ENCODE data around the gene ERVFRD-1. TPM values are rescaled to one million over a fixed set of nuclear protein-coding genes. Genes with fewer than 3 reads are reported as not detected.

ERVFRD-1 gene
- total RNA-seq, 2 experiments from 2014 or later = not detected

DNA sequence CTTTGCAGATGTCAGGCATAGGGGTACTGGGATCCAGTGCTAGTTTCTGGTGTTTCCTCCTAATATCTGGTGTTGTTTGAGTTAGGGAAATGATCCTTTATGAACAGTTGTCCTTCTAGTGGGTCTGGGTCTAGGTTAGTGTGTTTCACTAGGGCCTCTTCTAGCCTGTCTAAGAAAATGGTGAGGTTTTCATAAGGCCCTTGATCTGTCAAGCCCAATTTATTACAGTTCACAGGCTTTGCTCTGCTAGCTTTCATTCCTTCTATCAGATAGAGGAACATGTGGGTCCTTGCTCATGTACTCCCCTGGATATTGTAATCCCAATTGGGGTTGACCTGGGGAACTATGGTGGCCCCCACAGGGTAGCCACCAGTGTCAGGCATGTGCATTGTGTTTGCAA is 2.8 kb downstream of the ERVFRD-1 start:
- TF ChIP-seq, protein P1, sequence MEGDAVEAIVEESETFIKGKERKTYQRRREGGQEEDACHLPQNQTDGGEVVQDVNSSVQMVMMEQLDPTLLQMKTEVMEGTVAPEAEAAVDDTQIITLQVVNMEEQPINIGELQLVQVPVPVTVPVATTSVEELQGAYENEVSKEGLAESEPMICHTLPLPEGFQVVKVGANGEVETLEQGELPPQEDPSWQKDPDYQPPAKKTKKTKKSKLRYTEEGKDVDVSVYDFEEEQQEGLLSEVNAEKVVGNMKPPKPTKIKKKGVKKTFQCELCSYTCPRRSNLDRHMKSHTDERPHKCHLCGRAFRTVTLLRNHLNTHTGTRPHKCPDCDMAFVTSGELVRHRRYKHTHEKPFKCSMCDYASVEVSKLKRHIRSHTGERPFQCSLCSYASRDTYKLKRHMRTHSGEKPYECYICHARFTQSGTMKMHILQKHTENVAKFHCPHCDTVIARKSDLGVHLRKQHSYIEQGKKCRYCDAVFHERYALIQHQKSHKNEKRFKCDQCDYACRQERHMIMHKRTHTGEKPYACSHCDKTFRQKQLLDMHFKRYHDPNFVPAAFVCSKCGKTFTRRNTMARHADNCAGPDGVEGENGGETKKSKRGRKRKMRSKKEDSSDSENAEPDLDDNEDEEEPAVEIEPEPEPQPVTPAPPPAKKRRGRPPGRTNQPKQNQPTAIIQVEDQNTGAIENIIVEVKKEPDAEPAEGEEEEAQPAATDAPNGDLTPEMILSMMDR (IDR thresholded peaks at IDR 0.05) = no peak
- intact Hi-C loops (cut with micrococcal nuclease) = no loop called here
- H3K4me3 Mint-ChIP-seq = no peak overlapping the region
- H3K4me1 Mint-ChIP-seq (ENCODE audit: low read depth) = peaks cover 22% of the 10 kb centered on the region
- H3K9me3 Mint-ChIP-seq = no peaks in the 10 kb centered on the region
- no peak overlapping the region for H3K27ac Mint-ChIP-seq
- ChIA-PET CTCF (no interaction called here), POLR2A (no interaction called here)
- H3K36me3 Mint-ChIP-seq (ENCODE audit: low read depth) = peaks cover 3% of the 10 kb centered on the region
- no peaks in the 10 kb centered on the region for H3K27me3 Mint-ChIP-seq
- no peak for ATAC-seq
- DNase-seq = no peak

DNA sequence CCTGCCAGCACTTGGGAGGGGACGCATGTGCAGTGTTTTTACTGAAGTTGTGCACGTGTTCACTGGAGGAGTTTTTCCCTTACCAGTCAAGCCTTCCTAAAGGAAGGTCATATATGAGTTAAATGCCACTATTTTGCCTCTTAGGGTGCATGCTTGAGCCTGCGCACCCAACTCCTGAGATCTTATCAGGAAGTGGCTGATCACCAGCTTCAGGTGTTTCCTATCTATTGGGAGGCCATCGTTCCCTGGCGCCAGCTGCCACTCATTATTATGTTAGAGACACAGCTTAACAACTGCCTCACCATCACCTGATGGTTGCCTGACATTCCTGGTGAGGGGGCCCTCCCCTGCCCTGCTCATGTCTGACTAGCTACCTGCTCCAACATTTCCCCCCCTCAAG is 8.5 kb downstream of the ERVFRD-1 start:
- ChIA-PET CTCF (interaction anchor here (0.9 to 1.3 kb wide), 2 partner anchors 9 to 33 kb away, joined by 3 read pairs; partner anchors contain the start of gene SMIM13), POLR2A (no interaction called here)
- intact Hi-C loops (cut with micrococcal nuclease) = no loop called here
- TF ChIP-seq, protein P1 (IDR thresholded peaks at IDR 0.05) = no peak
- H3K9me3 Mint-ChIP-seq = peaks cover 2% of the 10 kb centered on the region
- no peak overlapping the region for H3K27ac Mint-ChIP-seq
- DNase-seq (no peak), ATAC-seq (no peak)
- H3K4me1 Mint-ChIP-seq (ENCODE audit: low read depth) = peaks cover 8% of the 10 kb centered on the region
- H3K36me3 Mint-ChIP-seq (ENCODE audit: low read depth) = peaks cover 29% of the 10 kb centered on the region
- H3K4me3 Mint-ChIP-seq = no peak overlapping the region
- H3K27me3 Mint-ChIP-seq = no peaks in the 10 kb centered on the region

DNA sequence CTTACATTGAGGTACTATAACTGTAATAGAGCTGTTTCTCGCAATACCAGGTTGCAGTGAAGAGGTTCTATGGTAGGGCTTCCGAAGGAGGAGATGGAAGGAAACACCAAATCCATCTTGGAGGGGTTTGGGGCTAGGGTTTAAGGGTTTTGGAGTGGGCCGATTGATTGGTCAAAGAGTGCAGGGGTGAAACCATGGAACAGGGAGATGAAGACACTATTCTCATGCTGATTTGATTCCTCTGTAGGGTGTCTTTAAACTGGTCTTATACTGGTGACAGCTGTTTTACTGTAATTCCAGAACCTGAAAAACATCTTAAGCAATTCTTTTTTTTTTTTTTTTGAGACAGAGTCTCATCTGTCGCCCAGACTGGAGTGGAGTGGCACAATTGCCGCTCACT is 10.1 kb downstream of the ERVFRD-1 start:
- peaks cover 27% of the 10 kb centered on the region for H3K36me3 Mint-ChIP-seq (ENCODE audit: low read depth)
- TF ChIP-seq, protein P1 (IDR thresholded peaks at IDR 0.05) = no peak
- no peaks in the 10 kb centered on the region for H3K27me3 Mint-ChIP-seq
- ATAC-seq = no peak
- intact Hi-C loops (cut with micrococcal nuclease) = no loop called here
- H3K9me3 Mint-ChIP-seq = peaks cover 2% of the 10 kb centered on the region
- H3K4me1 Mint-ChIP-seq (ENCODE audit: low read depth) = peaks cover 12% of the 10 kb centered on the region
- no peak for DNase-seq
- no peak overlapping the region for H3K4me3 Mint-ChIP-seq
- no peak overlapping the region for H3K27ac Mint-ChIP-seq
- ChIA-PET CTCF (interaction anchor here (1.0 kb wide), 1 partner anchor 33 kb away, joined by 3 read pairs; no protein-coding TSS in a partner anchor), POLR2A (no interaction called here)

GRCh38 chr6:11098004-11098403 is 13.5 kb downstream of the ERVFRD-1 start:
- intact Hi-C loops (cut with micrococcal nuclease) = no loop called here
- POLR2A ChIA-PET = interaction anchor here (0.7 to 1.1 kb wide), 2 partner anchors 15 to 283 kb away, joined by 3 to 5 read pairs; no protein-coding TSS in a partner anchor
- TF ChIP-seq, protein P1 (IDR thresholded peaks at IDR 0.05) = no peak
- peaks cover 26% of the 10 kb centered on the region for H3K4me1 Mint-ChIP-seq (ENCODE audit: low read depth)
- CTCF ChIA-PET = no interaction called here
- H3K4me3 Mint-ChIP-seq = no peak overlapping the region
- H3K9me3 Mint-ChIP-seq = peaks cover 2% of the 10 kb centered on the region
- ATAC-seq = no peak
- no peak for DNase-seq
- no peak overlapping the region for H3K27ac Mint-ChIP-seq
- H3K36me3 Mint-ChIP-seq (ENCODE audit: low read depth) = peaks cover 27% of the 10 kb centered on the region
- H3K27me3 Mint-ChIP-seq = no peaks in the 10 kb centered on the region

DNA sequence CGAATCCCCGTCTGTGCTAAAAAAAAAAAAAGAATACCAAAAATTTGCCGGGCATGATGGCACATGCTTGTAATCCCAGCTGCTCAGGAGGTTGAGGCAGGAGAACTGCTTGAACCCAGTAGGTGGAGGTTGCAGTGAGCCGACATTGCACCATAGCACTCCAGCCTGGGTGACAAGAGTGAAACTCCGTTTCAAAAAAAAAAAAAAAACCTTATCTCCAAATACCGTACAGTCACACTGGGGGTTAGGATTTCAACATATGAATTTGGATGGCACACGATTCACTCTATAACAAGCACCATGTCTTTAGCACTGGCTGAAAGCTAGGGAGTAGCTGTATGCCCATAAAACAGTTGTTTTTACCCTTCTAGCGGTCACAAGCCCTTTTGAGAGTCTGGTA is 14.0 kb downstream of the ERVFRD-1 start:
- ChIA-PET POLR2A (interaction anchor here (0.7 kb wide), 1 partner anchor 282 kb away, joined by 5 read pairs; no protein-coding TSS in a partner anchor), CTCF (no interaction called here)
- H3K9me3 Mint-ChIP-seq = peaks cover 2% of the 10 kb centered on the region
- H3K4me3 Mint-ChIP-seq = no peak overlapping the region
- peaks cover 29% of the 10 kb centered on the region for H3K4me1 Mint-ChIP-seq (ENCODE audit: low read depth)
- peaks cover 24% of the 10 kb centered on the region for H3K36me3 Mint-ChIP-seq (ENCODE audit: low read depth)
- H3K27ac Mint-ChIP-seq = no peak overlapping the region
- no peaks in the 10 kb centered on the region for H3K27me3 Mint-ChIP-seq
- DNase-seq (no peak), ATAC-seq (no peak)
- TF ChIP-seq, protein P1 (IDR thresholded peaks at IDR 0.05) = no peak
- intact Hi-C loops (cut with micrococcal nuclease) = no loop called here

Data from activated CD8-positive, alpha-beta T cell treated with anti-CD3 and anti-CD28 coated beads for 36 hours (primary cell).